ENCODE measurements around the gene NR3C1. TPM values are rescaled to one million over a fixed set of nuclear protein-coding genes. Genes with fewer than 3 reads are reported as not detected.

Gene NR3C1
- total and polyA plus RNA-seq, 7 experiments from 2014 or later, result 68.0 to 140 (median 100.0) TPM

DNA sequence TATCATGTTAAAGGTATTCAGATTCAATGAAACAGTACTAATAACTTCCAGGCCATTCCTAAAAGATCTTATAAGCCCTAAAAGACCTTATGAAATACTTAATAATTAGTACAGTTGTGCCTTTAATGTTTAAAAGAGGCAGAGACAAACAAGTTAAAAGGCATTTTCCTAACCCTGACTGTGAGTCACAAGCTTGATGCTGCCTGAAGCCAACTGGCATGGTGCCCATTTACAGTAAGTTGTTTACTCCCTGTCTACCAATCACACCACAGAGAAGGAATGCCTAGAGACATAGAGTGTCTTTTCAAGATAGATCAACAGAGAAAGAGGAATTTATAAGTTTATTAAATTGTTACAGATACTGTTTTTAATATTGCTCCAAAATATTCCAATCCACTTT is 47.8 kb downstream of the NR3C1 start:
- Mint-ChIP-seq H3K4me1 (peaks cover 7 to 84% (median 56%) of the 10 kb centered on the region in 7 donors), H3K27me3 (no peaks in the 10 kb centered on the region), H3K36me3 (peaks cover 0 to 7% (median 0%) of the 10 kb centered on the region in 5 donors), H3K9me3 (no peaks in the 10 kb centered on the region), H3K27ac (peak overlapping the region in 8 of 9 donors; percentile 33 to 92 (median 79)), H3K4me3 (peak overlapping the region in 8 of 10 donors; percentile 9 to 51 (median 39))
- no peaks in the 10 kb centered on the region for H3K27me3 ChIP-seq (ENCODE audit: control insufficient read depth in 2 of 2, insufficient read depth in 2 of 2, low read length in 2 of 2)
- intact Hi-C loops (cut with micrococcal nuclease), result loop anchor here in 1 of 2 donors (1.0 to 5.0 kb wide), 3 partner anchors 13 to 353 kb away; partner anchors contain the start of gene NR3C1
- DNase-seq (peak in 7 of 9 donors; percentile 43 to 82 (median 63)), ATAC-seq (peak; percentile 85)
- POLR2A ChIA-PET, result interaction anchor here (3.5 kb wide), 1 partner anchor 48 kb away, joined by 21 read pairs; the partner anchor contains the start of gene NR3C1
- no peaks in the 10 kb centered on the region for H3K9me3 ChIP-seq (ENCODE audit: control insufficient read depth in 2 of 3, low read length in 3 of 3)
- H3K27ac ChIP-seq (ENCODE audit: low read depth, low read length), result no peak overlapping the region
- H3K36me3 ChIP-seq (ENCODE audit: control insufficient read depth in 2 of 3, insufficient read depth in 3 of 3, low read length in 3 of 3), result no peaks in the 10 kb centered on the region
- H3K4me1 ChIP-seq (ENCODE audit: control insufficient read depth in 2 of 2, insufficient read depth in 2 of 2, low read length in 2 of 2), result peaks cover 53 to 60% of the 10 kb centered on the region in 2 donors
- H3K4me3 ChIP-seq (ENCODE audit: low read length), result no peak overlapping the region
- CTCF ChIA-PET, result no interaction called here

DNA sequence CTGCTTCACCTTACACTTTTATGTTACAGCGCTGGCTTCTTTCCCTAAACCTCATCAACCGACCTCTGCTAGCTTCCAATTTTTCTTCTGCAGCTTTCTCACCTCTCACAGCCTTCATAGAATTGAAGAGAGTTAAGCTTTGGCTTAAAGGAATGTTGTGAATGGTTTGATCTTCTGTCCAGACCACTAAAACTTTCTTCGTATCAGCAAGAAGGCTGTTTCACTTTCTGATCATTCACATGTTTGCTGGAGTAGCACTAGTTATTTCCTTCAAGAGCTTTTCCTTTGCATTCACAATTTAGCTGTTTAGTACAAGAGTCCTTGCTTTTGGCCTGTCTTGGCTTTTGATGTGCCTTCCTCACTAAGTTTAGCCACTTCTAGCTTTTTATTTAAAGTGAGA is 49.5 kb downstream of the NR3C1 start:
- H3K9me3 ChIP-seq (ENCODE audit: control insufficient read depth in 2 of 3, low read length in 3 of 3), result no peaks in the 10 kb centered on the region
- H3K4me3 ChIP-seq (ENCODE audit: low read length), result peak overlapping the region; percentile 40
- H3K27me3 Mint-ChIP-seq, result no peaks in the 10 kb centered on the region
- no peaks in the 10 kb centered on the region for H3K27me3 ChIP-seq (ENCODE audit: control insufficient read depth in 2 of 2, insufficient read depth in 2 of 2, low read length in 2 of 2)
- intact Hi-C loops (cut with micrococcal nuclease), result loop anchor here (1.0 to 5.0 kb wide), 5 partner anchors 8 to 838 kb away; no protein-coding TSS in a partner anchor
- peak overlapping the region; percentile 36 for H3K27ac ChIP-seq (ENCODE audit: low read depth, low read length)
- H3K36me3 ChIP-seq (ENCODE audit: control insufficient read depth in 2 of 3, insufficient read depth in 3 of 3, low read length in 3 of 3), result no peaks in the 10 kb centered on the region
- DNase-seq (peak in 4 of 9 donors; percentile 10 to 22 (median 17)), ATAC-seq (no peak)
- peak overlapping the region; percentile 21 to 90 (median 82) for H3K4me3 Mint-ChIP-seq
- no peaks in the 10 kb centered on the region for H3K9me3 Mint-ChIP-seq
- H3K36me3 Mint-ChIP-seq, result peaks cover 0 to 7% (median 0%) of the 10 kb centered on the region in 5 donors
- peaks cover 61 to 63% of the 10 kb centered on the region in 2 donors for H3K4me1 ChIP-seq (ENCODE audit: control insufficient read depth in 2 of 2, insufficient read depth in 2 of 2, low read length in 2 of 2)
- POLR2A ChIA-PET, result interaction anchor here (1.0 to 3.5 kb wide), 6 partner anchors 9 to 79 kb away, joined by 3 to 21 read pairs (median 5); partner anchors contain the start of gene NR3C1
- H3K4me1 Mint-ChIP-seq, result peaks cover 0 to 71% (median 44%) of the 10 kb centered on the region in 7 donors
- peak overlapping the region; percentile 62 to 94 (median 88) for H3K27ac Mint-ChIP-seq
- CTCF ChIA-PET, result interaction anchor here (0.8 to 1.8 kb wide), 2 partner anchors 50 to 352 kb away, joined by 3 to 4 read pairs; partner anchors contain the start of gene NR3C1

DNA sequence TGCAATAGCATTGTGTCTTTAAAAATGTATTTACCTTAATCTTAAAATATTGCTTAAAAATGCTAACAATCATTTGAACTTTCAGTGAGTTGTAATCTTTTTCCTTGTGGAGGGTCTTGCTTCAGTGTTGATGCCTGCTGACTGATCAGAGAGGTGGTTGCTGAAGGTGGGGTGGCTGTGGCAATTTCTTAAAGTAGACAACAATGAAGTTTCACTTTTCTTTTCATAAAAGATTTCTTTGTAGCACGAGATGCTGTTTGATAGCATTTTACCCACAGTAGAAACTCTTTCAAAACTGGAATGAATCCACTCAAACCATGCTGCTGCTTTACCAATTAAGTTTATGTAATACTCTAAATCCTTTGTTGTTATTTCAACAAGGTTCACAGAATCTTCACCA is 50.8 kb downstream of the NR3C1 start:
- POLR2A ChIA-PET, result interaction anchor here (0.5 to 1.9 kb wide), 3 partner anchors 10 to 201 kb away, joined by 3 to 4 read pairs (median 3); partner anchors contain the start of gene NR3C1

DNA sequence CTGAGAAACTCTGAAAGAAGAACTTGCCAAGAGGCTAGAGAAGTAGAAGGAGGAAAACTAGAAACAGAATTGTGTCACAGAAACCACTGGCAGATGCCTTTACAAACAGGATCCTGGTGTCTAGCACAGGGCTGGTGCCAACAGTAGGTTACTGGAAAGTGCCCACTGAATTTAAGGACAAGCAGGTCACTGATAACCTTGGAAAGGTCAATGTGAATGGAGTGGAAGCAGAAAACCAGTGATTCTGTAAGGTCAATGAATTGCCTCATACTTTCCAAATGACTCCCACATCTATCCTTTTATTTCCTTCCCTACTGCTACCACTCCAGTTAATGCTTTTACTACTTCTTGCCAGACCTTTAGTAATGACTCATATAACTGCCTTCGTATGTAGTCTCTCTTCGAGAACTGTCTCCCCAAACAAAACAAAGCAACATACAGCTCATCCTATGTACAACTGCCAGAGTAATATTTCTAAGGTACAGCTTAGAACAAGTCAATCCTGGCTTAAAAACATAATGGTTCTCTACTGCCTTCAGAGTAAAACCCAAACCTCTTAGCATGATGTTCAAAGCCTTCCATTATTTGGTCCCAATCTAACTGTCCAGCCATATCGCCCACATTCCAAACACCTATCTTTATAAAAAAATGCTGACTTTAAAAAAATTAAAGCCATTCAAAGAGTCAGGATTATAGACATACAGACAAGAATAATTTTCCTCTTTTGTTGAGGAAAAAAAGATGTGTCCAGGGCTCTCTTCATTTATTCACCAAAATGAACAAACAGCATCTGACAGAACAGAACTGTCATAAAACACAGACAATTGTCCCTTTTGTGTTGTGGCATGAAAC is 52.5 kb downstream of the NR3C1 start:
- Histone ChIP-seq H3K4me3 (ENCODE audit: low read length) (no peak overlapping the region), H3K9me3 (ENCODE audit: control insufficient read depth in 2 of 3, low read length in 3 of 3) (no peaks in the 10 kb centered on the region), H3K36me3 (ENCODE audit: control insufficient read depth in 2 of 3, insufficient read depth in 3 of 3, low read length in 3 of 3) (no peaks in the 10 kb centered on the region), H3K27me3 (ENCODE audit: control insufficient read depth in 2 of 2, insufficient read depth in 2 of 2, low read length in 2 of 2) (no peaks in the 10 kb centered on the region), H3K27ac (ENCODE audit: low read depth, low read length) (no peak overlapping the region), H3K4me1 (ENCODE audit: control insufficient read depth in 2 of 2, insufficient read depth in 2 of 2, low read length in 2 of 2) (peaks cover 54 to 77% of the 10 kb centered on the region in 2 donors)
- DNase-seq (no peak), ATAC-seq (peak; percentile 33)
- H3K27ac Mint-ChIP-seq, result no peak overlapping the region
- H3K27me3 Mint-ChIP-seq, result no peaks in the 10 kb centered on the region
- H3K36me3 Mint-ChIP-seq, result peaks cover 0 to 11% (median 0%) of the 10 kb centered on the region in 5 donors
- H3K4me3 Mint-ChIP-seq, result no peak overlapping the region
- H3K4me1 Mint-ChIP-seq, result peaks cover 4 to 49% (median 46%) of the 10 kb centered on the region in 7 donors
- ChIA-PET POLR2A (no interaction called here), CTCF (interaction anchor here (0.7 kb wide), 1 partner anchor 348 kb away, joined by 4 read pairs; no protein-coding TSS in a partner anchor)
- intact Hi-C loops (cut with micrococcal nuclease), result loop anchor here (1.0 to 5.0 kb wide), 4 partner anchors 10 to 841 kb away; no protein-coding TSS in a partner anchor
- no peaks in the 10 kb centered on the region for H3K9me3 Mint-ChIP-seq

More for the DNA sequence above, 50.8 kb downstream of the NR3C1 start:
- intact Hi-C loops (cut with micrococcal nuclease), result loop anchor here (1.0 to 5.0 kb wide), 7 partner anchors 9 to 840 kb away; no protein-coding TSS in a partner anchor
- CTCF ChIA-PET, result interaction anchor here (1.8 kb wide), 1 partner anchor 51 kb away, joined by 4 read pairs; the partner anchor contains the start of gene NR3C1
- no peaks in the 10 kb centered on the region for H3K27me3 ChIP-seq (ENCODE audit: control insufficient read depth in 2 of 2, insufficient read depth in 2 of 2, low read length in 2 of 2)
- H3K27me3 Mint-ChIP-seq, result no peaks in the 10 kb centered on the region
- peak overlapping the region; percentile 52 to 90 (median 82) for H3K4me3 Mint-ChIP-seq
- ATAC-seq (peak; percentile 51), DNase-seq (peak in 7 of 9 donors; percentile 20 to 47 (median 25))
- peaks cover 0 to 11% (median 0%) of the 10 kb centered on the region in 5 donors for H3K36me3 Mint-ChIP-seq
- peaks cover 0 to 58% (median 41%) of the 10 kb centered on the region in 7 donors for H3K4me1 Mint-ChIP-seq
- H3K9me3 ChIP-seq (ENCODE audit: control insufficient read depth in 2 of 3, low read length in 3 of 3), result no peaks in the 10 kb centered on the region
- H3K9me3 Mint-ChIP-seq, result no peaks in the 10 kb centered on the region
- H3K36me3 ChIP-seq (ENCODE audit: control insufficient read depth in 2 of 3, insufficient read depth in 3 of 3, low read length in 3 of 3), result no peaks in the 10 kb centered on the region
- H3K4me3 ChIP-seq (ENCODE audit: low read length), result peak overlapping the region; percentile 40
- H3K27ac ChIP-seq (ENCODE audit: low read depth, low read length), result peak overlapping the region; percentile 36
- H3K27ac Mint-ChIP-seq, result peak overlapping the region; percentile 62 to 94 (median 87)
- peaks cover 63 to 66% of the 10 kb centered on the region in 2 donors for H3K4me1 ChIP-seq (ENCODE audit: control insufficient read depth in 2 of 2, insufficient read depth in 2 of 2, low read length in 2 of 2)

DNA sequence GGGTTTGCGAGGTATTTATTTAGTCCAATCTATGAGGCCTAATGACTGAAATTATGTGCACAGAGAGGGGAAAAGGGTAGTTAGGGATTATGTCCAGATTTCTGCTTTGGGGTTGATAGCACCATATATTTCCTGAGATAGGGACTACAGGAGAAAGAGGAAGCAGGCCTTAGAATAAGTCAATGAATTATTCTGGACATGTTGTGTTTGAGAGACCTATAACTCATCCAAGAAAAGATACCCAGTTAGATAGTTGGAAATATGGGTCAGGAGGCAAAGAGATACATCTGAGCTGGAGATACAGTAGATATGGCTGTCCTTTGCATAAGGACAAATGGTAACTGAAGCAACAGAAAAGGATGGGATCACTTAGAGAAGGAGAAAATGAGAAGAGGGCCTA is 53.1 kb downstream of the NR3C1 start:
- ChIA-PET POLR2A (interaction anchor here (1.0 to 1.3 kb wide), 2 partner anchors 15 to 43 kb away, joined by 3 to 6 read pairs; no protein-coding TSS in a partner anchor), CTCF (no interaction called here)
- Histone ChIP-seq H3K27ac (ENCODE audit: low read depth, low read length) (no peak overlapping the region), H3K4me1 (ENCODE audit: control insufficient read depth in 2 of 2, insufficient read depth in 2 of 2, low read length in 2 of 2) (peaks cover 49 to 71% of the 10 kb centered on the region in 2 donors), H3K36me3 (ENCODE audit: control insufficient read depth in 2 of 3, insufficient read depth in 3 of 3, low read length in 3 of 3) (no peaks in the 10 kb centered on the region), H3K27me3 (ENCODE audit: control insufficient read depth in 2 of 2, insufficient read depth in 2 of 2, low read length in 2 of 2) (no peaks in the 10 kb centered on the region), H3K9me3 (ENCODE audit: control insufficient read depth in 2 of 3, low read length in 3 of 3) (no peaks in the 10 kb centered on the region), H3K4me3 (ENCODE audit: low read length) (no peak overlapping the region)
- Mint-ChIP-seq H3K9me3 (no peaks in the 10 kb centered on the region), H3K27ac (no peak overlapping the region), H3K4me1 (peaks cover 6 to 45% (median 42%) of the 10 kb centered on the region in 7 donors), H3K36me3 (peaks cover 0 to 11% (median 0%) of the 10 kb centered on the region in 5 donors), H3K4me3 (no peak overlapping the region), H3K27me3 (no peaks in the 10 kb centered on the region)
- intact Hi-C loops (cut with micrococcal nuclease), result loop anchor here (1.0 to 5.0 kb wide), 4 partner anchors 9 to 842 kb away; no protein-coding TSS in a partner anchor
- no peak for DNase-seq
- no peak for ATAC-seq

DNA sequence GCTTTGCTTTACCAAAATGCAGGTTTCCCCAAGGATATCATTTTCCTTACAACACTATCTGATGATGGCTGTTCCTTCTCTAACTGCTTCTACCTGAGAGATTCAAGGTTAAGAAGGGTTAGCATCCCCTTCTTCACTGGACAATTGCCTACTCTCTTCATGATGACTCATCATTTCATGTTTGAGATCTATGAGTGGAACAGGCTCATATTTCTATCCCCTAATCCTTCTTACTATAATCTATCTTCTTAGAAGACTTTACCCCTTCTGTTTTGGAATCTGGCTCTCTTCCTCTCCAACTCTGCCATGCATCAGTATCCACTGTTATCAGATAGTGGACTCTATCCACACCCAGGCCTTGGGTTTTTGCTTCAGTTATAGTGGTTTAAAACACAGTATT is 54.3 kb downstream of the NR3C1 start:
- H3K9me3 Mint-ChIP-seq, result peaks cover 0 to 2% (median 0%) of the 10 kb centered on the region in 11 donors
- intact Hi-C loops (cut with micrococcal nuclease), result loop anchor here in 1 of 2 donors (2.0 kb wide), 1 partner anchor 14 kb away; no protein-coding TSS in a partner anchor
- Histone ChIP-seq H3K4me3 (ENCODE audit: low read length) (no peak overlapping the region), H3K27ac (ENCODE audit: low read depth, low read length) (no peak overlapping the region), H3K4me1 (ENCODE audit: control insufficient read depth in 2 of 2, insufficient read depth in 2 of 2, low read length in 2 of 2) (peaks cover 44 to 62% of the 10 kb centered on the region in 2 donors), H3K9me3 (ENCODE audit: control insufficient read depth in 2 of 3, low read length in 3 of 3) (no peaks in the 10 kb centered on the region), H3K27me3 (ENCODE audit: control insufficient read depth in 2 of 2, insufficient read depth in 2 of 2, low read length in 2 of 2) (no peaks in the 10 kb centered on the region), H3K36me3 (ENCODE audit: control insufficient read depth in 2 of 3, insufficient read depth in 3 of 3, low read length in 3 of 3) (no peaks in the 10 kb centered on the region)
- H3K27me3 Mint-ChIP-seq, result no peaks in the 10 kb centered on the region
- peaks cover 12 to 43% (median 36%) of the 10 kb centered on the region in 7 donors for H3K4me1 Mint-ChIP-seq
- ChIA-PET POLR2A (interaction anchor here (1.0 to 1.3 kb wide), 2 partner anchors 13 to 44 kb away, joined by 3 to 6 read pairs; no protein-coding TSS in a partner anchor), CTCF (no interaction called here)
- DNase-seq, result no peak
- no peak overlapping the region for H3K4me3 Mint-ChIP-seq
- peaks cover 0 to 14% (median 3%) of the 10 kb centered on the region in 5 donors for H3K36me3 Mint-ChIP-seq
- H3K27ac Mint-ChIP-seq, result no peak overlapping the region
- ATAC-seq, result no peak

Measured in naive thymus-derived CD4-positive, alpha-beta T cell (primary cell).